Endothelial cell of umbilical vein (primary cell): ENCODE data around the gene CANT1. TPM values are rescaled to one million over a fixed set of nuclear protein-coding genes. Genes with fewer than 3 reads are reported as not detected.

ENCODE experiments used
- BruUV-seq: library from RNA; stranded (reverse); fragments of 400-500 nt; replicated peaks from 2 replicates; lab custom pipeline; 2021; lab: Mats Ljungman, UMichigan
- CTCF ChIA-PET: fragments of 300-600, 350-600 bp; sonication (Branson Sonifier 250); formaldehyde crosslinking; loops from one replicate; lab custom pipeline; 2021; ENCODE audit warnings: antibody characterized with exemption, inconsistent platforms; lab: Charles Lee
- POLR2A ChIA-PET: fragments of 300-600, 350-600 bp; sonication (Branson Sonifier 250); formaldehyde crosslinking; loops from one replicate; lab custom pipeline; 2021; ENCODE audit warnings: antibody characterized with exemption, inconsistent platforms; lab: Charles Lee
- DNase-seq: peaks from one replicate; pipeline ENCODE4 v3.0.0-alpha.2; 2011; ENCODE audit warnings: low read depth, low spot score
- FAIRE-seq: peaks from 2 replicates; lab custom pipeline; 2011; peaks lifted over from hg19 to GRCh38; lab: Jason Lieb, UNC
- H2AFZ ChIP-seq: 2 replicates; pipeline ENCODE4 v1.6.0; 2012; ENCODE audit warnings: low read depth, low read length, control low read depth, inconsistent platforms
- H3K27ac ChIP-seq: 2 replicates; pipeline ENCODE4 v1.5.1; 2011; ENCODE audit warnings: low read depth, mild to moderate bottlenecking, control low read depth, low read length, moderate library complexity; ENCODE audit not compliant: insufficient read depth
- H3K27me3 ChIP-seq, 2 experiments: 2 replicates each; pipeline versions ENCODE4 v1.6.0 to v1.6.1; 2011; ENCODE audit warnings: low read length in 2 of 2, mixed read lengths in 1 of 2; ENCODE audit not compliant: control insufficient read depth in 2 of 2, insufficient read depth in 2 of 2
- H3K36me3 ChIP-seq, 2 experiments: 2 replicates in 1 of 2; 3 replicates in 1 of 2; pipeline ENCODE4 v1.5.1; 2011; ENCODE audit warnings: low read length in 2 of 2, mild to moderate bottlenecking in 1 of 2, moderate library complexity in 1 of 2; ENCODE audit not compliant: control insufficient read depth in 2 of 2, insufficient read depth in 2 of 2; ENCODE audit errors: extremely low read depth in 1 of 2
- H3K4me1 ChIP-seq: 3 replicates; pipeline ENCODE4 v1.5.1; 2011; ENCODE audit warnings: mild to moderate bottlenecking, low read length; ENCODE audit not compliant: control insufficient read depth, insufficient read depth; ENCODE audit errors: extremely low read depth
- H3K4me2 ChIP-seq: 2 replicates; pipeline ENCODE4 v1.6.1; 2011; ENCODE audit warnings: low read length, control low read depth, mixed read lengths; ENCODE audit not compliant: insufficient read depth
- H3K4me3 ChIP-seq, 3 experiments: fragments of 200-600 bp in 1 of 3; sonication (generic), shearing (Covaris generic) in 1 of 3; replicated peaks in 1 of 3; 2 replicates each; pipeline ENCODE4 v1.5.1; 2011 to 2016; ENCODE audit warnings: control low read depth in 3 of 3, low read length in 3 of 3, mild to moderate bottlenecking in 2 of 3, inconsistent platforms in 1 of 3, low read depth in 1 of 3, moderate library complexity in 1 of 3; ENCODE audit not compliant: insufficient read depth in 1 of 3
- H3K79me2 ChIP-seq: 2 replicates; pipeline ENCODE4 v1.6.0; 2012; ENCODE audit warnings: low read length, inconsistent platforms; ENCODE audit not compliant: control insufficient read depth, insufficient read depth
- H3K9ac ChIP-seq: replicated peaks from 2 replicates; pipeline ENCODE3; 2011; ENCODE audit warnings: low read length, control low read depth; ENCODE audit not compliant: insufficient read depth; ENCODE audit errors: extremely low read depth
- H3K9me1 ChIP-seq: replicated peaks from 3 replicates; pipeline ENCODE4 v1.6.0; 2011; ENCODE audit warnings: mild to moderate bottlenecking, low read length; ENCODE audit not compliant: control insufficient read depth, insufficient read depth; ENCODE audit errors: extremely low read depth
- H3K9me3 ChIP-seq: replicated peaks from 2 replicates; pipeline ENCODE4 v1.5.1; 2012; ENCODE audit warnings: low read length, inconsistent platforms; ENCODE audit not compliant: control insufficient read depth, insufficient read depth
- H4K20me1 ChIP-seq: replicated peaks from 2 replicates; pipeline ENCODE3; 2011; ENCODE audit warnings: mild to moderate bottlenecking, low read length; ENCODE audit not compliant: control insufficient read depth, insufficient read depth; ENCODE audit errors: extremely low read depth
- CTCF ChIP-seq, 2 donors: IDR thresholded peaks; 1 replicate in 1 of 2; 2 replicates in 1 of 2; pipeline ENCODE4 v1.5.1; 2011; ENCODE audit warnings: low read length in 2 of 2, mild to moderate bottlenecking in 2 of 2, moderate library complexity in 2 of 2, control low read depth in 1 of 2, inconsistent platforms in 1 of 2, low read depth in 1 of 2; ENCODE audit not compliant: insufficient read depth in 1 of 2; ENCODE audit errors: extremely low read depth in 1 of 2
- EZH2 ChIP-seq: IDR thresholded peaks from 2 replicates; pipeline ENCODE4 v1.6.1; 2012; ENCODE audit warnings: borderline replicate concordance, low read depth, mild to moderate bottlenecking, moderate library complexity, low read length, inconsistent platforms; ENCODE audit not compliant: severe bottlenecking
- FOS ChIP-seq: IDR thresholded peaks from 2 replicates; pipeline ENCODE4 v1.6.1; 2011; ENCODE audit warnings: mild to moderate bottlenecking, low read length, moderate library complexity, borderline replicate concordance; ENCODE audit not compliant: insufficient read depth
- GATA2 ChIP-seq: IDR thresholded peaks from 2 replicates; pipeline ENCODE4 v1.7.0; 2011; ENCODE audit warnings: low read depth, mild to moderate bottlenecking, moderate library complexity, mixed read lengths, low read length; ENCODE audit not compliant: insufficient read length, insufficient read depth
- JUN ChIP-seq: IDR thresholded peaks from 2 replicates; pipeline ENCODE4 v1.6.1; 2011; ENCODE audit warnings: borderline replicate concordance, low read depth; ENCODE audit not compliant: insufficient read length, insufficient read depth
- MAX ChIP-seq: IDR thresholded peaks from 2 replicates; pipeline ENCODE4 v1.6.1; 2011; ENCODE audit not compliant: insufficient read depth, insufficient read length
- MYC ChIP-seq: IDR thresholded peaks from one replicate; pipeline ENCODE4 v1.6.1; 2011; ENCODE audit warnings: mild to moderate bottlenecking, low read depth, low read length
- POLR2A ChIP-seq: IDR thresholded peaks from 2 replicates; pipeline ENCODE4 v1.6.1; 2012; ENCODE audit warnings: low read depth, mild to moderate bottlenecking, control low read depth, low read length
- POLR2AphosphoS5 ChIP-seq: IDR thresholded peaks from 2 replicates; pipeline ENCODE4 v1.6.1; 2012; ENCODE audit warnings: low read depth, mild to moderate bottlenecking, control low read depth, low read length, moderate library complexity; ENCODE audit not compliant: insufficient read depth
- dilution Hi-C: fragments of 300-500 bp; cut with MboI; formaldehyde crosslinking; loops from one replicate; pipeline ENCODE4 v1.15.0; 2019; ENCODE audit warnings: low sequenced_read_pairs; ENCODE audit not compliant: extremely low pct_ligation_motif_present
- intact Hi-C: fragments of 100-400 bp; cut with micrococcal nuclease; formaldehyde crosslinking; loops from one replicate; pipeline ENCODE4 v1.10.0; 2022
- polyA plus RNA-seq, 4 experiments: library from polyadenylated mRNA; depleted of rRNA in 3 of 4; stranded (reverse) in 3 of 4; unstranded in 1 of 4; fragments of >200 nt; gene quantifications; 2 replicates each; pipeline versions ENCODE4 v1.2.1 to v1.2.3, GENCODE V29; 2011 to 2012; ENCODE audit warnings: missing spikeins in 1 of 4
- total RNA-seq: library from RNA; stranded (reverse); gene quantifications from 2 replicates; pipeline ENCODE4 v1.2.3, GENCODE V29; 2021

Gene CANT1
- total and polyA plus RNA-seq, 2 donors (not counting 3 experiments of a cell fraction or from before 2014, with no cell fraction given): 85.0 to 93.6 TPM

- BruUV-seq: no TSS peak
- H3K9me1 ChIP-seq: no peaks in the 10 kb centered on the region
- H2AFZ ChIP-seq: no peak overlapping the region
- no peak overlapping the region for H3K27ac ChIP-seq
- H3K9me3 ChIP-seq: no peaks in the 10 kb centered on the region
- TF ChIP-seq POLR2AphosphoS5 (no peak), POLR2A (no peak), MAX (no peak), EZH2 (no peak), MYC (no peak)
- ChIA-PET CTCF (interaction anchor here (0.7 to 2.2 kb wide), 5 partner anchors 9 to 693 kb away, joined by 3 to 8 read pairs (median 3); no protein-coding TSS in a partner anchor), POLR2A (no interaction called here)
- FAIRE-seq (no peak), DNase-seq (no peak)
- dilution Hi-C loops: no loop called here
- H3K79me2 ChIP-seq: no peaks in the 10 kb centered on the region
- H3K4me1 ChIP-seq: no peaks in the 10 kb centered on the region
- no peak overlapping the region for H3K4me2 ChIP-seq
- H4K20me1 ChIP-seq: no peaks in the 10 kb centered on the region
- H3K27me3 ChIP-seq: peaks cover 0 to 7% of the 10 kb centered on the region in 2 experiments
- no peak overlapping the region for H3K4me3 ChIP-seq
- intact Hi-C loops: no loop called here
- no peak overlapping the region for H3K9ac ChIP-seq
- no peaks in the 10 kb centered on the region for H3K36me3 ChIP-seq
Observed at GRCh38 chr17:79017546-79018369, 8.2 kb upstream of the CANT1 start.

- no peak for DNase-seq
- ChIA-PET CTCF (no interaction called here), POLR2A (no interaction called here)
- FAIRE-seq: no peak
- no peak overlapping the region for H3K4me3 ChIP-seq
- H4K20me1 ChIP-seq: no peaks in the 10 kb centered on the region
- H2AFZ ChIP-seq: no peak overlapping the region
- H3K9me3 ChIP-seq: no peaks in the 10 kb centered on the region
- no peaks in the 10 kb centered on the region for H3K27me3 ChIP-seq
- peaks cover 2% of the 10 kb centered on the region for H3K79me2 ChIP-seq
- H3K9ac ChIP-seq: no peak overlapping the region
- dilution Hi-C loops (no loop called here), intact Hi-C loops (no loop called here)
- no peak overlapping the region for H3K4me2 ChIP-seq
- BruUV-seq: no TSS peak
- peaks cover 23% of the 10 kb centered on the region for H3K4me1 ChIP-seq
- TF ChIP-seq CTCF (IDR thresholded peaks at IDR 0.05; ENCODE audit: extremely low read depth in 1 of 2, insufficient read depth in 1 of 2, low read depth in 1 of 2, low read length in 2 of 2) (no peak), MYC (no peak), FOS (no peak), GATA2 (no peak), MAX (no peak), EZH2 (no peak), JUN (no peak), POLR2AphosphoS5 (no peak), POLR2A (no peak)
- H3K36me3 ChIP-seq: no peaks in the 10 kb centered on the region
- no peak overlapping the region for H3K27ac ChIP-seq
- no peaks in the 10 kb centered on the region for H3K9me1 ChIP-seq
Observed at GRCh38 chr17:79014158-79014758, 4.7 kb upstream of the CANT1 start.
